Measurements from ENCODE around the gene AFG3L2. TPM values are rescaled to one million over a fixed set of nuclear protein-coding genes. Genes with fewer than 3 reads are reported as not detected.
A peak's percentile ranks its signal among the peaks of the same experiment; 100 is the strongest.

AFG3L2 gene
- total and polyA plus RNA-seq, 10 of the 15 experiments (the other 5 are each of a cell fraction or from before 2014, with no cell fraction given), result 21.0 to 72.7 (median 57.7) TPM

- Histone ChIP-seq H3K27me3 (replicated peaks in 1 of 2; ENCODE audit: control insufficient read depth in 2 of 2, insufficient read depth in 2 of 2, low read length in 1 of 2) (no peaks in the 10 kb centered on the region), H3K36me3 (ENCODE audit: control insufficient read depth in 2 of 2, insufficient read depth in 2 of 2, low read length in 1 of 2) (no peaks in the 10 kb centered on the region), H2AFZ (ENCODE audit: control insufficient read depth, low read depth, low read length) (no peak overlapping the region), H3K9me3 (replicated peaks; ENCODE audit: control insufficient read depth, insufficient read depth, low read length) (no peaks in the 10 kb centered on the region), H4K20me1 (ENCODE audit: control insufficient read depth, insufficient read depth) (no peaks in the 10 kb centered on the region), H3K4me1 (ENCODE audit: control insufficient read depth, insufficient read depth, low read length) (no peaks in the 10 kb centered on the region), H3K9ac (ENCODE audit: control insufficient read depth, insufficient read depth, low read length) (no peak overlapping the region), H3K79me2 (ENCODE audit: control insufficient read depth, insufficient read depth, low read length) (peaks cover 2% of the 10 kb centered on the region), H3K4me3 (no peak overlapping the region), H3K27ac (ENCODE audit: control insufficient read depth, insufficient read depth) (no peak overlapping the region), H3K4me2 (ENCODE audit: control insufficient read depth, insufficient read depth) (no peak overlapping the region)
- ChIA-PET RAD21 (ENCODE audit: unreplicated experiment) (interaction anchor here (1.3 kb wide), 1 partner anchor 46 kb away, joined by 4 read pairs; the partner anchor contains the start of gene AFG3L2), POLR2A (interaction anchor here (0.6 kb wide), 1 partner anchor 52 kb away, joined by 6 read pairs; no protein-coding TSS in a partner anchor), SMC1A (ENCODE audit: uncharacterized antibody, unreplicated experiment) (no interaction called here), CTCF (interaction anchor here (2.6 kb wide), 1 partner anchor 32 kb away, joined by 6 read pairs; no protein-coding TSS in a partner anchor)
- FAIRE-seq, result no peak
- TF ChIP-seq PAX8 (IDR thresholded peaks at IDR 0.05) (no peak), SUPT20H (IDR thresholded peaks at IDR 0.05; ENCODE audit: borderline replicate concordance, control insufficient read depth, low read depth, low read length) (no peak), RELB (IDR thresholded peaks at IDR 0.05; ENCODE audit: low read depth) (no peak)
- TF ChIP-seq, protein P1, sequence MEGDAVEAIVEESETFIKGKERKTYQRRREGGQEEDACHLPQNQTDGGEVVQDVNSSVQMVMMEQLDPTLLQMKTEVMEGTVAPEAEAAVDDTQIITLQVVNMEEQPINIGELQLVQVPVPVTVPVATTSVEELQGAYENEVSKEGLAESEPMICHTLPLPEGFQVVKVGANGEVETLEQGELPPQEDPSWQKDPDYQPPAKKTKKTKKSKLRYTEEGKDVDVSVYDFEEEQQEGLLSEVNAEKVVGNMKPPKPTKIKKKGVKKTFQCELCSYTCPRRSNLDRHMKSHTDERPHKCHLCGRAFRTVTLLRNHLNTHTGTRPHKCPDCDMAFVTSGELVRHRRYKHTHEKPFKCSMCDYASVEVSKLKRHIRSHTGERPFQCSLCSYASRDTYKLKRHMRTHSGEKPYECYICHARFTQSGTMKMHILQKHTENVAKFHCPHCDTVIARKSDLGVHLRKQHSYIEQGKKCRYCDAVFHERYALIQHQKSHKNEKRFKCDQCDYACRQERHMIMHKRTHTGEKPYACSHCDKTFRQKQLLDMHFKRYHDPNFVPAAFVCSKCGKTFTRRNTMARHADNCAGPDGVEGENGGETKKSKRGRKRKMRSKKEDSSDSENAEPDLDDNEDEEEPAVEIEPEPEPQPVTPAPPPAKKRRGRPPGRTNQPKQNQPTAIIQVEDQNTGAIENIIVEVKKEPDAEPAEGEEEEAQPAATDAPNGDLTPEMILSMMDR (IDR thresholded peaks at IDR 0.05 in 2 of 3, conservative IDR thresholded peaks at IDR 0.05 in 1 of 3; ENCODE audit: control insufficient read depth in 2 of 3, extremely low read depth in 1 of 3, insufficient read depth in 1 of 3, low read depth in 3 of 3, low read length in 3 of 3), result peak in 2 of 3 experiments; percentile 42 to 46; a peak in 4 of 6 replicates
- in situ Hi-C loops (cut with MboI), result no loop called here
- 93% methylated on average over 9 of the region's 9 CpGs for WGBS (ENCODE audit: insufficient coverage, insufficient replicate concordance, low lambda C conversion rate, missing lambda C conversion rate)
- no peak for DNase-seq (ENCODE audit: low read depth, low spot score)
- intact Hi-C loops (cut with micrococcal nuclease; ENCODE audit: unreplicated experiment), result no loop called here
- no TSS peak for BruUV-seq (replicated peaks)
- peak; percentile 24; the same call in 2 of the 3 replicates for ATAC-seq
Observed at GRCh38 chr18:12422936-12423335, 45.9 kb upstream of the AFG3L2 start.

Data from GM12878 (cell line).